Thyroid gland (tissue), 4 donors: ENCODE data around the gene CMKLR1. TPM values are rescaled to one million over a fixed set of nuclear protein-coding genes. Genes with fewer than 3 reads are reported as not detected.

ENCODE experiments used
- DNase-seq, 2 donors: peaks; one replicate each; pipeline ENCODE4 v3.0.0-alpha.2; 2019
- H3K27ac ChIP-seq, 3 donors: fragments of 200-600 bp; sonication (generic); 1 replicate in 2 of 3; 2 replicates in 1 of 3; pipeline ENCODE4 v1.5.1; 2016 to 2019; ENCODE audit warnings: mild to moderate bottlenecking in 1 of 3, moderate library complexity in 1 of 3
- H3K27me3 ChIP-seq: fragments of 200-600 bp; sonication (generic); one replicate; pipeline ENCODE4 v1.5.1; 2019
- H3K36me3 ChIP-seq, 2 donors: fragments of 200-600 bp; sonication (generic); one replicate each; pipeline ENCODE4 v1.5.1; 2016 to 2019
- H3K4me1 ChIP-seq, 2 donors: fragments of 200-600 bp; sonication (generic); one replicate each; pipeline ENCODE4 v1.5.1; 2017 to 2019
- H3K4me3 ChIP-seq, 3 donors: fragments of 200-600 bp; sonication (generic); replicated peaks in 1 of 3; 1 replicate in 2 of 3; 2 replicates in 1 of 3; pipeline ENCODE4 v1.5.1; 2016; ENCODE audit warnings: mild to moderate bottlenecking in 1 of 3
- H3K9me3 ChIP-seq: fragments of 200-600 bp; sonication (generic); one replicate; pipeline ENCODE4 v1.5.1; 2017
- POLR2A ChIP-seq, 2 donors: fragments of 450-650 bp; IDR thresholded peaks; one replicate each; pipeline ENCODE4 v1.6.1; 2017; ENCODE audit warnings: antibody characterized with exemption in 2 of 2, mild to moderate bottlenecking in 2 of 2, moderate library complexity in 1 of 2
- WGBS, 2 donors: methylation state at CpG; one replicate each; pipeline ENCODE4 v1.1.5; 2017; 5-methylcytosine and 5-hydroxymethylcytosine counted together
- intact Hi-C: fragments of 100-400 bp; cut with DNase I; formaldehyde crosslinking; loops from one replicate; pipeline ENCODE4 v1.15.1; 2023
- total RNA-seq, 4 donors: library from RNA; depleted of rRNA; stranded (reverse); fragments of >200 nt; gene quantifications; one replicate each; pipeline ENCODE4 v1.2.3, GENCODE V29; 2016
- TF ChIP-seq, protein P1 (sequence below), 6 experiments: fragments of 200-600 bp in 3 of 6; fragments of 450-650 bp in 3 of 6; sonication (generic) in 3 of 6; IDR thresholded peaks; one replicate each; pipeline ENCODE4 v1.5.1; 2016 to 2019; ENCODE audit warnings: antibody characterized with exemption in 6 of 6, mild to moderate bottlenecking in 2 of 6, inconsistent platforms in 1 of 6, moderate library complexity in 1 of 6

Gene CMKLR1
- total RNA-seq, 4 donors from 2014 or later: 6.3 to 15.8 (median 12.2) TPM

DNA sequence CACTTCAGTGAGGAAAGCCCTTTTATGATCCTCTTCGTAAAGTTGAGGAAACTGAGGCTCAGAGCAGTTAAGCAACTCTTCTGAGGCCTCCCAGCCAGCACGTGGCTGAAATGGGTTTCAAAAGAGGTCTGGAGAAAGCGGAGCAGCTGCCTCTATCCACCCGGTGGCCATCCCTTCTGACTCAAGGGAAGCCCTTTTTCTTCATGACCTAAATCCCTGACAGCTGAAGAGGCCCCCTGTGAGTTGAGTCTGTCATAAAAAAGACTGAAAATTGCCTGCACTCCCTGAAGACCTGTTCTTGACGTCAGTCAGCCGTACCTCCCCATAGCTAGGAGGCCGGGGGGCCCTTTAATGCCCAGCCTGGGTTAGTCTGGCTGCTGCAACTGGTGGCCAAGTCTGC, 10.7 kb downstream of the CMKLR1 start:
- TF ChIP-seq, protein P1, sequence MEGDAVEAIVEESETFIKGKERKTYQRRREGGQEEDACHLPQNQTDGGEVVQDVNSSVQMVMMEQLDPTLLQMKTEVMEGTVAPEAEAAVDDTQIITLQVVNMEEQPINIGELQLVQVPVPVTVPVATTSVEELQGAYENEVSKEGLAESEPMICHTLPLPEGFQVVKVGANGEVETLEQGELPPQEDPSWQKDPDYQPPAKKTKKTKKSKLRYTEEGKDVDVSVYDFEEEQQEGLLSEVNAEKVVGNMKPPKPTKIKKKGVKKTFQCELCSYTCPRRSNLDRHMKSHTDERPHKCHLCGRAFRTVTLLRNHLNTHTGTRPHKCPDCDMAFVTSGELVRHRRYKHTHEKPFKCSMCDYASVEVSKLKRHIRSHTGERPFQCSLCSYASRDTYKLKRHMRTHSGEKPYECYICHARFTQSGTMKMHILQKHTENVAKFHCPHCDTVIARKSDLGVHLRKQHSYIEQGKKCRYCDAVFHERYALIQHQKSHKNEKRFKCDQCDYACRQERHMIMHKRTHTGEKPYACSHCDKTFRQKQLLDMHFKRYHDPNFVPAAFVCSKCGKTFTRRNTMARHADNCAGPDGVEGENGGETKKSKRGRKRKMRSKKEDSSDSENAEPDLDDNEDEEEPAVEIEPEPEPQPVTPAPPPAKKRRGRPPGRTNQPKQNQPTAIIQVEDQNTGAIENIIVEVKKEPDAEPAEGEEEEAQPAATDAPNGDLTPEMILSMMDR (IDR thresholded peaks at IDR 0.05): no peak
- Histone ChIP-seq H3K36me3 (peaks cover 0 to 7% of the 10 kb centered on the region in 2 donors), H3K4me1 (peaks cover 0 to 12% of the 10 kb centered on the region in 2 donors), H3K9me3 (no peaks in the 10 kb centered on the region), H3K27me3 (no peaks in the 10 kb centered on the region), H3K4me3 (no peak overlapping the region), H3K27ac (peak overlapping the region; percentile 8 to 21 (median 20))
- intact Hi-C loops: no loop called here
- DNase-seq: no peak
- 74 to 88% methylated on average over 7 of the region's 7 CpGs for WGBS, 2 donors

DNA sequence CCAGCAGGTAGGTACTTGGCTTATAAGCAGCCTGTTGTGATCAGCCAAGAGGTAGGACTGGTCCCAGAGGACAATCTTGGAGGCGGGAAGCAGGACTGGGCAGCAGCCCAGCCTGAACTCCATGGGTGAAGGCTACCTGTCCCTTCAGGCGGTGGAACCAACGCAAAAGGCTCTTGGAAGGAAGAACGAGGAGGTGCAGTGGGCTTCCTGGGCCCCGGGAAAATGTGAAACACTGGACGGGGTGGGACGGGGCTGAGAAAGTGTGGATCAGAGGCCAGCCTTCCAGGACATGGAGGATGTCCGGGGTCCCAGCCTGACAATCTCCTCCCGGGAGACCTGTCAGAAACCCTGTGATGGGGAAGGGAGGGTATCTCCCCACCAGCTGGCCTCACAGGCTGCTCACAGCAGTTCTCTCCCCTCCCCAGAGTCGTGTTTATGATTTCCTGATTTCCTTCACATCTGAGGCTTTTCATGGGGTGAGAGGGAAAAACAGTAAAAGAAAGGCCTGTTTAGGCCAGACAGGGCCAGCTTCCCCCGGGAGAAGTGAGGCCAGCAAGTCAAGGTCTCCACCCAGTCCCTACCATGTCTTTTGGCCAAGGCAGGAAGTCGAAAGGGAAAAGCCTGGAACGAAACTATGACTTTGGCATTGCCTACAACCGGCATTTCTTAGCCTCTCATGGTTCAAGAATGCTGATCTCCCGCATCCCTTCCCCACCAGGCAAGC, 11.3 kb downstream of the CMKLR1 start:
- Histone ChIP-seq H3K27me3 (no peaks in the 10 kb centered on the region), H3K9me3 (no peaks in the 10 kb centered on the region), H3K4me1 (peaks cover 0 to 12% of the 10 kb centered on the region in 2 donors), H3K4me3 (no peak overlapping the region), H3K27ac (peak overlapping the region; percentile 8 to 22 (median 21)), H3K36me3 (peaks cover 0 to 7% of the 10 kb centered on the region in 2 donors)
- 54 to 74% methylated on average over 13 to 15 of the region's 15 CpGs for WGBS, 2 donors
- intact Hi-C loops: no loop called here
- TF ChIP-seq POLR2A (IDR thresholded peaks at IDR 0.05): no peak
- TF ChIP-seq, protein P1 (IDR thresholded peaks at IDR 0.05): no peak
- DNase-seq: no peak

- intact Hi-C loops: no loop called here
- Histone ChIP-seq H3K4me1 (peaks cover 0 to 12% of the 10 kb centered on the region in 2 donors), H3K27me3 (no peaks in the 10 kb centered on the region), H3K9me3 (no peaks in the 10 kb centered on the region), H3K27ac (no peak overlapping the region), H3K36me3 (peaks cover 0 to 7% of the 10 kb centered on the region in 2 donors), H3K4me3 (no peak overlapping the region)
- no peak for DNase-seq
- WGBS, 2 donors: 42 to 89% methylated on average over 2 of the region's 2 CpGs
- TF ChIP-seq, protein P1 (IDR thresholded peaks at IDR 0.05): no peak
- no peak for TF ChIP-seq POLR2A (IDR thresholded peaks at IDR 0.05)
These were observed 12.8 kb downstream of the CMKLR1 start for GRCh38 chr12:108326254-108326750.

- intact Hi-C loops: no loop called here
- WGBS, 2 donors: 84% methylated on average over 3 of the region's 3 CpGs
- Histone ChIP-seq H3K9me3 (no peaks in the 10 kb centered on the region), H3K27ac (no peak overlapping the region), H3K4me3 (no peak overlapping the region), H3K4me1 (peaks cover 0 to 12% of the 10 kb centered on the region in 2 donors), H3K27me3 (no peaks in the 10 kb centered on the region), H3K36me3 (peaks cover 0 to 7% of the 10 kb centered on the region in 2 donors)
- no peak for DNase-seq
- TF ChIP-seq, protein P1 (IDR thresholded peaks at IDR 0.05): no peak
- TF ChIP-seq POLR2A (IDR thresholded peaks at IDR 0.05): no peak
These were observed 13.6 kb downstream of the CMKLR1 start for GRCh38 chr12:108325549-108325948.

GRCh38 chr12:108325018-108325358, 14.1 kb downstream of the CMKLR1 start:
- 57 to 79% methylated on average over 4 to 5 of the region's 5 CpGs for WGBS, 2 donors
- intact Hi-C loops: no loop called here
- Histone ChIP-seq H3K9me3 (no peaks in the 10 kb centered on the region), H3K4me1 (peaks cover 0 to 12% of the 10 kb centered on the region in 2 donors), H3K27ac (no peak overlapping the region), H3K36me3 (peaks cover 0 to 7% of the 10 kb centered on the region in 2 donors), H3K27me3 (no peaks in the 10 kb centered on the region), H3K4me3 (no peak overlapping the region)
- no peak for DNase-seq
- no peak for TF ChIP-seq POLR2A (IDR thresholded peaks at IDR 0.05)
- TF ChIP-seq, protein P1 (IDR thresholded peaks at IDR 0.05): no peak
